ENCODE measurements around the gene RIOX2.
"Not testable (repeated sequence)": the region's sequence is repeated elsewhere in the genome, so short reads cannot be mapped to it uniquely, and the experiment has no call there.

RIOX2 gene

GRCh38 chr3:97952280-97952679 lies 20.0 kb downstream of the RIOX2 start:
- no peak for DNase-seq

- DNase-seq, result no peak
Observed at GRCh38 chr3:97950360-97950759, 21.9 kb downstream of the RIOX2 start.

GRCh38 chr3:97949743-97950142 lies 22.5 kb downstream of the RIOX2 start:
- no peak for DNase-seq

- no peak for DNase-seq
Observed at GRCh38 chr3:97949110-97949485, 23.1 kb downstream of the RIOX2 start.

- no peak for DNase-seq
Observed at GRCh38 chr3:97948351-97949109, 23.7 kb downstream of the RIOX2 start.

- DNase-seq, result peak; percentile 67
Observed at GRCh38 chr3:97942801-97943546, 29.3 kb downstream of the RIOX2 start.

DNA sequence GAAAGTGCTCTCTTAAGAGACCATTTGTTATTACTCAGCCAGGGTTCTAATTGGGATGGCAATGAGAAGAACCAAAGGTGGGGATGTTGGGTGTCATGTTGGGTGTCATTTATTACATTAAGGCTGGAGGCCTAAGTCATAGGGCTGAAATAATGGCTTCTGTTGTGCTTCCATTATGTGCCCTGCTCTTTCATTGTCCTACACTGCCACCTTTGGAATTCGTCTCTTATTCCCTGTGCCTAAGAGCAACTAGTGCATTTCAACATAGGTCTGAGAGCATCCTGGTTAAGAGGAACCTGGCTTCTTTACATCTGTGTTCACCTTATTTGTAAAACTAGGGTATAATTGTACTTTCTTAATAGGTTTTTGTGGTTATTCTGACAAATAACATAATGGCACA lies 32.2 kb downstream of the RIOX2 start:
- DNase-seq, result peak; percentile 29

DNA sequence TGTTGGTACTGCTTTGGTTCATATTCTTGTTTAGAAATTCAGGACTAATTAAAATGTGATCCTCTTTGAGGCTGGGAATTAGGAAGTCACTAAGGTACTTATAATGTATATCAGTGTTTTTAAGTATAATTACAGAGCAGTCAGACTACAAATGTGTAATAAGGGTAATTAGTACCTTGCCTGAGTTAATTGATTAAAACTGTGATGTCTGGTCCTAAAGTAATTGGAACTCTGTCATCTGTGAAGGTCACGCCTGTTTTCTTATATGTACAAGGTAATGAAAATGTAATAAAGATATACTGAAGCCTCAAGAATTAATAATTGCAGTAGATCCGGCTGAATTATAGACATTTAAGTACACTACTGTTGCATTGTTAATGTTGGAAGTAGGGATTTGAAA lies 32.8 kb downstream of the RIOX2 start:
- peak; percentile 13 for DNase-seq

GRCh38 chr3:97938444-97938843 lies 33.8 kb downstream of the RIOX2 start:
- no peak for DNase-seq

DNA sequence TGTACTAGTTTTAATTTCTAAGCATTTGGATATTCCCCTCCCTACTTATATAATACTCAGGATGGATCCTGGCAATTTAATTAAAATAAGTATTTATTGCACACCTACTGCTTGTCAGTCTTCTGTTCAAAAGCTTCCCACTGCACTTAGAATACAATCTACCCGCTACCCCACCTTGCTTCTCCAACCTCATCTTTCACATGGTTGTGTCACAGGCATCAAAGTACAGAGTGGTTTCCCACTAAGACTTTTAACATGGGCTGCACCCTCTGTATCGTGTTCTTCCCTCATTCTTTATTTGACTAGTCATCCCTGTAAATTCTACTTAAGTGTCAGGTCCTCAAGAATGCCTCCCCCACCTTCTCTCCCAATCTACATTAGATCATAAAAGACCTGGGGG lies 35.0 kb downstream of the RIOX2 start:
- no peak for DNase-seq

GRCh38 chr3:97935842-97936241 lies 36.4 kb downstream of the RIOX2 start:
- DNase-seq, result no peak

GRCh38 chr3:97934980-97935695 lies 37.1 kb downstream of the RIOX2 start:
- no peak for DNase-seq

DNA sequence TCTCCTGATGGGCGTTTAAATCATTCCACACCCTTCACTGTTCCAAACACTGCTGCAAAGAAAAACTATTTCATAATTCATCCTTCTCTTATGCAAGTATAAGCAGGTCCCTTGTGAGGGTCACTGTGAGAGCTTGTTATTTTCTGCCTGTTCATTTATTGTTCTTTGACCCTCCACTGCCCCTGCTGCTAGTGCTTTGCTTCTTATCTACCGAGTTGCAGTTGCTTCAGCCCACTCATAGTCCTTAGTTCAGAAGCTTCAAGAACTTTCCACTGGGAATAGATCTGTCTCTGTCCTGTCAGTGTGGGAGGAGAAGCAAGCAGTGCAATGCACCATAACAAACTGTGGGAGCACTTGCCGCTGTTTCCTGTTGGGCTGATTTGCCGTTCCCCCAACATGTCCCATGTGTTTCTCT lies 39.8 kb downstream of the RIOX2 start:
- DNase-seq, result no peak

- no peak for DNase-seq
Observed at GRCh38 chr3:97931218-97931617, 41.0 kb downstream of the RIOX2 start.

- DNase-seq, result no peak
Observed at GRCh38 chr3:97930018-97930417, 42.2 kb downstream of the RIOX2 start.

GRCh38 chr3:97928986-97929385 lies 43.2 kb downstream of the RIOX2 start:
- DNase-seq, result no peak

DNA sequence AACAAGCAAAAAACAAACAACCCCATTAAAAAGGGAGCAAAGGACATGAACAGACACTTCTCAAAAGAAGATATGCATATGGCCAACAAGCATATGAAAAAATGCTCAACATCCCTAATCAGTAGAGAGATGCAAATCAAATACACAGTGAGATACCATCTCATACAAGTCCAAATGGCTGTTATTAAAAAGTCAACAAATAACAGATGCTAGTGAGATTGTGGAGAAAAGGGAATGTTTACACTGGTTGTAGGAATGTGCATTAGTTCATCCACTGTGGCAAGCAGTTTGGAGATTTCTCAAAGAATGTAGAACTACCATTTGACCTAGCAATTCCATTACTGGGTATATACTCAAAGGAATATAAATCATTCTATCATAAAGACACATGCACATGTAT lies 44.5 kb downstream of the RIOX2 start:
- DNase-seq, result no peak

DNA sequence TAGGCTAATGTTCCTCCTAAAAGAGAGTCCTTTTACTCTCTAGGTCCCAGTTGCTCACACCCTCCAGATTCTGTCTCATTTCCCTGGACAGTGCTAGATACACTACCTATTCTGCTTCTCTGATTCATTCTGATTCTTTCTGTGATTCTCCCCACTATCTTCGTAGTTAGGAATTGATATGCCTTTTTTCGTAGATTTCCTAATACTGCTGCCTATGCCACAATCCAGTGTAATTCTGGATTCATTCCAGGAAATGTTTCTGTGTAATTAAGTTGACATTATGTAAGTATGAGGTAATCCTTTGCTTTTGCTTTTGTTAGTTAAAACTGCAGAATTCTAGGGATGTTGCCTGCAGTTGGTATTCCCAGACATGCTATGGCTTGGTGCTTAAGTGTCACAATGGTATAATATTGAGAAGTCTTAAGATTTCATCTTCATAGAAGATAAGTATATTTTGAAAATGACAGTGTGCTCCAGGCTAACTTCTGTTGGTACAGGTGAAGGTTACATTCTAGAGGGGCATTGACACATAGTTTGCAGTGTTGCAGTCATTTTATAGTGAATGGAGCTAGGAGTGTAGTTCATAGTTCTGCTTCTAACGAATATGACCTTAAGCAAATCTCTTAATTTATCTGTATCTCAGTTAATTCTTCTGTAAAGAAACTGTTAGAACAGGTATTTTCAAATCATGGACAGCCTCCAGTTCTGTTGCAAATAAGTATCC lies 54.3 kb downstream of the RIOX2 start:
- DNase-seq, result no peak

DNA sequence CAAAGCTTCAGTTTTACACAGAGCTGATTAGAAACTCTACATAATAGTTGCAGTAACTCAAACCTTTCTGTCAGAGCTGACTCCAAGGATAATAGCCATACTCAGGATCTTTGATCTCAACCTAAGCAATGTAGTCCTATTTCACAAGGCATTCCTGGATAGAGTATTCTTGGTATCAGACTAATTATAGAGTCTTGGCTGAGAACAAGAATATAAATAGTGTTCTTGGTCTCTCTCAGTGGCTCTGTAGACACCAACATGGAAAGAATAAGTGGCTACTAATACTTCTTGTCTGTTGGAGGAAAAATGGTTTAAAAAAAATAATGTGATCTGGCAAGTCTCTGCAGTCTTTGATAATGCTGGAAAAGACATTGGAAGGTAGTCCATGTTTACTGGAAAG lies 55.7 kb downstream of the RIOX2 start:
- DNase-seq, result no peak

DNA sequence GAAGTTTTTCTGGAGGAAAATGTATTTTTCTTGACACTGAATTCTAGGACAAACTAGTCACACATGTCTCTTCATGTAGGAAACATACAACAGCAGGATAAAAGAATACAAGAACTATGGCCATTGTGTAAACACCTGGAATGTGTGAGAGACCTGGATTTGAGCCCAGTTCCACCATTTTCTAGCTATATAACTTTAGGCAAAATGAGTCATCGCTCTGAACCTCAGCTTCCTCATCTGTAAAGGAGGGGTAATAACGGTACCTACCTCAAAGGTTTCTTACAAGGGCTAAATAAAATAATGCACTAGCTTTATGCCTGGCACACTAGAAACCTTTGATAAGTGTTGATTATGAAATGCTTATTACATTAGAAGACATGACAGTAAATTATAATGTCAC lies 57.8 kb downstream of the RIOX2 start:
- DNase-seq, result no peak

GRCh38 chr3:97911459-97911858 lies 60.8 kb downstream of the RIOX2 start:
- DNase-seq, result no peak

- no peak for DNase-seq
Observed at GRCh38 chr3:97910931-97911351, 61.3 kb downstream of the RIOX2 start.

GRCh38 chr3:97910236-97910831 lies 61.9 kb downstream of the RIOX2 start:
- not testable (repeated sequence) for DNase-seq

All from COR-L47 (cell line).